ENCODE measurements around the gene ONECUT2.
"Not testable (repeated sequence)": the region's sequence is repeated elsewhere in the genome, so short reads cannot be mapped to it uniquely, and the experiment has no call there.

ONECUT2 gene

DNA sequence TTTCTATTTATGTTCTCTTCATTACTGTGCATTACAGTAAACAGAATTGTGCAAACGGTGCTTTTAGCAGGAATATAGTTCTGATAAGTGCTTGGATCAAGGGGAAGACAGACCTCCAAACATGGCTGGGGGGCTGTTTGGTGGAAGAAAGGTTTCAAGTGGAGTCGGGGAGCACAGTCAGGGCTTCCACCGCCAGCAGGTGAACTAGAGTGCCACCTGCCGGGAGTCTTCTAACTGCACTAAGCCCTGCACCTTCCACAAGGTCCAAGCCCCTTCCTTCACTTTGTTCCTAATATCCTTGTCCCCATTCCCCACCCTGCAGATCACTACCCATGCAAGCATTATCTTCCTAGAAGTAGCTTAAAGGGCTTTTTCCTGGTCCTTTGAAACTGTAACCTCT is 11.1 kb downstream of the ONECUT2 start:
- DNase-seq: peak; percentile 54

- no peak for DNase-seq
Observed at GRCh38 chr18:57447154-57447621, 12.0 kb downstream of the ONECUT2 start.

- no peak for DNase-seq
Observed at GRCh38 chr18:57455576-57456129, 20.5 kb downstream of the ONECUT2 start.

GRCh38 chr18:57461652-57462269 is 26.6 kb downstream of the ONECUT2 start:
- DNase-seq: no peak

DNA sequence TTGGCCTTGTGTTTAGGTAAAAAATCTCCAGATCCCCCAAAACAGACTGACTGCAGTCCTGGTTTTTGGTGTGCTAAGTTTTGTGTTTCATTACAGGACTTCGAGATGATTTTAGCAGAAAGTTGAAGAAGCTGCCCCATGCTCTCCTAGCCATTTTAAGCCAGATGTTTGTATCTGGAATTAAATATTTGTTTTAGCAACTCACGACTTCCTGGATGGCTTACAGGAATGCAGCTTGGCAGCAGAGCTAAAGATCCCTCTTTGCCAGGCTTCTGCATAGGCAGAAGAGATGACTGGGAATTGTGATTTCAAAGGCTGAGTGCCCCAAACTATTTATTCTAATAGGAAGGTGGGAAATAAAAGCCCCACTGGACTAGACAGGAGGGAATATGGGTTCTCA is 31.1 kb downstream of the ONECUT2 start:
- no peak for DNase-seq

GRCh38 chr18:57466745-57467409 is 31.7 kb downstream of the ONECUT2 start:
- no peak for DNase-seq

GRCh38 chr18:57469884-57470283 is 34.7 kb downstream of the ONECUT2 start:
- DNase-seq: no peak

DNA sequence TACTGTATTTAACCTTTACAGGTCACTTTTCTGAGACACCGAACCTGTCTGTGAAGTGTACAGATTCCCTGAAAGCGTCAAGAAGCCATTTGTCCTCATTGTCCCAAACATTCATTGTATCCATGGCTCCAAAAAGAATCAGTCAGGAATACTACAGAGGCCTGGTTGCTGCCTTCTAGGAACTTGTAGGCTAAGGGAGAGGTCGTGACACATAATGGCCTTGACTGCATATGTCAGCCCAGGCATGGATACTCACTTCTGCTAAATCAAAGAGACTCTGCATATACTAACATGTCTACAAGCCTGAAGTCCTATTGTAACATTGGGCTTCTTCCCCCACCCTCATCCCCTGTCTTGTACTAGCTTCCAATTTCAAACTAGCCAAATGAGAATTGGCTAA is 40.2 kb downstream of the ONECUT2 start:
- DNase-seq: no peak

DNA sequence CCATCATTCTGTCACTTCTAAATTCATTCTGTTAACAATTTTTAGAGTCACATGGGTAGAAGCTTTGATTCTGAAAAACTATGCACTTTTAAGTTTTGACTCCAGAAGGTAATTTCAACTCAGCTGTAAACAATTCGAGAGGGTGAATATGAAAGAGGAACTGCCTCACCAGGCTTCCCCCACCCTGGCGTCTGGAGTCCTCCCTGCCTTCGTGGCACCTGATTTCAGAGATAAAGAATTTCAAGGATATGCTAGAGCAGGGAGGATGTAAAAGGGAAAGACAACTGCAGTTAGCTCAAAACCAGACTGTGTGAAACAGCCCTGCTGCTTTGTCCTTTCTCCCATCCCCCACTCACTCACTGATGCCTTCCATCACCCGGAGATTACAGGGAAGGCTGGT is 40.7 kb downstream of the ONECUT2 start:
- DNase-seq: no peak

DNA sequence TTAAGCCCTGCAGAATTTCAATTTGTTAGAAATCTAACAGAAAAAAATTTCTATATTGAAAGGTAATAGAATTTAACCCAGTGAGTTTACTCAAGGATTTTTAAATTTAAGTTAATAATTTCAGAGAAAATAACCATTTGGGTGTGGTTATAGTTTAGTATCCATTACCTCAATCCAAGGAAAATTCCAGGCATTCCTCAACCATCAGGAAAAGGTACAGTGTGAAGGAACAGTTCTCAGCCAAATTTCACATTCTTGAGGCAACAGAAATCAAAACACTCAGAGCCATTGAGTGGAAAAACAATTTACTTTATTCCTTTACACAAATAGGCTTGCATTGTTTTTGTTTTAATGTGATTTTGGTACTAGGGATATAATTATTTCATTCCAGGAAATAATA is 45.6 kb downstream of the ONECUT2 start:
- DNase-seq: no peak

GRCh38 chr18:57497372-57498294 is 62.5 kb downstream of the ONECUT2 start:
- DNase-seq: no peak

DNA sequence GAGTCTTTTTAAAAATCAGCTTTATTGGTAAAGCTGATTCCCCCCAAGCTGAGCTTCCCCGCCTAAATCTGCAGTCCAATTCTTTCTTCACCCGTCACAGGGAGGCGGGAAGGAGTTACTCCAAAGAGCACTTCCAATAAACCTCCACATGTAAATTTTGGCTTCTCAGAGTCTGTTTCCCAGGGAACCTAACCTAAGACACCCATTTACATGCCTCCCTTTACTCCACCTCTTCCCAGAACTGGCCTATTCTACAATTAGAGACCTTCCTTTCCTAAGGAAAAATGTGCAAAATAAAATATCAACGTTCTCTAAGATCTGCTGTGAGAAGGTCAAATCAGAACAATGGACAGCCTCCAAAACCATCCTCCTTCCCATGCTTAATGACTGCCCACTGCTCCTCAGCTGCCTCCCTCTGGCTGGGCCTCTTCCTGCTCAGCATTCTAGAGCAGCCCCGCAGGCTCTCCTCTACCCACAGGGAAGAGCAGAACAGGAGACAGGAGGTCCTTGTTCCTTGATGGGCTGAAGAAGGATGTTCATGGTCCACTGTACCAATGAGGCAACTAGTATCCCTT is 63.6 kb downstream of the ONECUT2 start:
- no peak for DNase-seq

- DNase-seq: no peak
Observed at GRCh38 chr18:57502624-57503023, 67.5 kb downstream of the ONECUT2 start.

GRCh38 chr18:57505231-57505630 is 70.1 kb downstream of the ONECUT2 start:
- DNase-seq: no peak

- no peak for DNase-seq
Observed at GRCh38 chr18:57516056-57516455, 80.9 kb downstream of the ONECUT2 start.

- DNase-seq: peak; percentile 22
Observed at GRCh38 chr18:57518533-57518932, 83.4 kb downstream of the ONECUT2 start.

DNA sequence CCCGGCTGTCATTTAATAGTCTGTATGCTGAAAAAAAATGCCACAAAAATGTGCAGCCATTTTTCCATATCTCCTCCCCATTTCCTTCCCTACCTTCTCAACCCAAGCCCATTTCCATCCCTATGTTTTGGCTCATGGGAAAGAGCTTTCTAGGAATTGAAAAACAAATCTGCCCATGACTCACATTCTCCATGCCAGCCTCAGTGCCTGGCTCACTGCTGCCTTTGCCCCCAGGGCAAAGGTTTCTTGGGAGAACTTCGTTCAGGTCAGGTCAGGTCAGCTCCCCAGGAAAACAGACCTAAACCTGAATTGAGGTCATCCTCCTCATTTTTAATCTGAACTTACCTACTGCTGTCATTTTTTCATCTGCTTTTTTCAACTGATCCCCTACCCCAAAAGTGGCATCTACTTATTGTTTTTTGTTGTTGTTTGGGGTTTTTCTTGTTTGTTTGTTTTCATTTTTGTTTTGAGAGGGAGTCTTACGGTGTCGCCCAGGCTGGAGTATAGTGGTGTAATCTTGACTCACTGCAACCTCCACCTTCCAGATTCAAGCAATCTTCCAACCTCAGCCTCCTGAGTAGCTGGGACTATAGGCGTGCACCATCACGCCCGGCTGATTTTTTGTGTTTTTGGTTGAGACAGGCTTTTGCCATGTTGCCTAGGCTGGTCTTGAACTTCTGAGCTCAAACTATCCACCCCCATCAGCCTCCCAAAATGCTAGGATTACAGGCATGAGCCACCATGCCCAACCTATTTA is 84.7 kb downstream of the ONECUT2 start:
- DNase-seq: no peak

DNA sequence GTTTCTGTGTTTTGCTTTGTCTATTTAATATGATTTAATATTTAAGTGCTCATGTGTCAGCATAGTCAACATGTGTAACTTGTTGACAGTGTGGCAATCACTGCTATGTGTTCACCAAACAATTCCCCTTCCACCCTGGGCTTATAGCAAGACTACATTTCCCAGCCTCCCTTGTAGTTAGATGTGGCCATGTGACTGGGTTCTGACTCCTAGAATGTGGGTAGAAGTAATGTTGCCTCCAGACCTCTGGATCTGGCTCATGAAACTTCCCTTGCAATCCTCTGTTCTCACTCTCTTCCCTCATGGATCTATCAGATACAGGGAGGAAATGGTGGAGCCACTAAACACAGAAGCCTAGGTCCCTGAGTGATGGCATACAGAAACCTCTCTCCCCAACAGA is 87.2 kb downstream of the ONECUT2 start:
- not testable (repeated sequence) for DNase-seq

DNA sequence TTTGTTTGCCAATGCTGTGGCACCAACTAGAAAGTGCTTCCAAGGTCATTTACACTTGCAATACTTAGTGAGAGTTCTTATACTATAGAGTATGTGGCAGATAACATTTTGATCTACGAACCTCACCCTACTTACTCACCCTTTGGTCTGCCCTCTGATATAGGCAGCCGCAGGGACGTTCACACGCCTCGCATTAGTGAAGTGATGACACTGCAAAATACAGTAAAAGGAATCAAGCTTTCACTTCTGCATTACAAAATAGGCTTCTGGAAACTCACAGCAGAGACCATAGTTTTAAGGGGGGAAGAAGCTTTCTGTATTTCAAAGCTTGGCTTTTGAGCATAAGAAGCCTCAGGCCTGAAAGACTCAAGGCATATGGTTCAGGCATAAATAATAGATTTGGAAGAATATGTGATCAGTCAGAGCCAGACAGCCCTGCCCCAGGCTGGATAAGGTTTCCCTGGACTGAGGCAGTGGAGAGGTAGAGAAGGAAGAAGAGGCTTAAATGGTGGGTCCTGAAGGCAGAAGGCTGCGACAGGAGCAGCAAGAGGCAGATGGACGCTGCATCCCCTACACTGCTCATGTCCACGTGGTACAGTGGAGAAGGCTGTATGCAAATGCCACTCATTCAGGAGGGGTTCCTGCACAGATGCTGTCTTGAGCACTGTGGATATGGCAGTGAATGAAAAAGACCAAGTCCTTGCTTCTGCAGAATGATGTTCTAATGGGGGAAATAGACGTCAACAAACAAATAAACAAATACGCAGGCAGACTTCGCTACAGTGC is 88.2 kb downstream of the ONECUT2 start:
- no peak for DNase-seq

DNA sequence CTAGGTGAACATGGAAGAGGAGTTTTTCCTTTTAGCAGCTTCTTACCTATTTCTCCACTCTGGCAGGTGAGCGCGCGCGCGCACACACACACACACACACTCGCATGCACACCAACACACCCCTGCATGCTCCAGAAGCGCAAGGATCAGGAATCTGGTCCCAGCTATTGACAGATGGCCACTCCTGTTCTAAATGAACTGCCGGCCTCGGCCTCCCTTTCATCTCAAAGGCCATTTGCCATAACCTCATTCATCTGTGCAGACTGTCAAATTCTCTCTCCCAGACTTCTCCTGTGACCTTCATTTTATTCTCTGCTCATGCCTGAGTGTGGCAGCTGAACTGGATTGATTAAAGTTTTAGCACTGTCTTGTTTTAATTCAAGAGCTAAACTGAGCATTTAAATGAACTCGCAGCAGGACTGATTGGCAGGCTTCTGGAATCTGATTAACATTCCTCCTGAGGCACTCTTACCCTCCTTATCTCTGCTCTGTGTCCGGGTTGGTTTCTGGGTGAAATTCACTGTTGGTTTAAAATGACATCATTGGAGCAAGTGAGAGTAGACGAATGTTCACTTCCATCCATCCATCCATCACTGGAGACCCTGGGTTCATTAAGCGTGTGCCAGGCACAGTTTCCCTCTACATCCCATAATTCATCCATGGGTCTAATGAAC is 92.5 kb downstream of the ONECUT2 start:
- DNase-seq: no peak

DNA sequence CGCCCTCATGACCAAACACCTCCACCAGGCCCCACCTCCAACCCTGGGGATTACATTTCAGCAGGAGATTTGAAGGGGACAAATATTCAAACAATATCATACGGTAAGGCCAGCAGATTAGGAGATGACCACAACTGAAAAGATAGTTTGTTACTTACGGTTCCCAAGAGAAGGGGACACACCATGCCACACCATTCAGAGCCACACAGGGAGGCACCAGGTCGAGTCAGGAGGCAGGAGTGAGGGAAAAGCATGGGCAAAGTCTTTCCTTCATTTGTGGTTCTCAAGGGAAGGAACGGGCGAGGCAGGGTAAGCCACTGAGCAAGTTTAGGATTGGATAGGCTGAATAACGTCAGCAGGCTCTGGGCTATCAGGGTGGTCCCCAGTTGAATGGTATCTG is 94.0 kb downstream of the ONECUT2 start:
- DNase-seq: no peak

All from NCI-H1092 treated with DMSO at 0.1 percent for 48 hours (cell line).